ENCODE data around the gene ISG20L2.

GRCh38 chr1:156775799-156776198 lies 47.2 kb upstream of the ISG20L2 start:
- TF ChIP-seq POLR2A (IDR thresholded peaks at IDR 0.05) (no peak), CTCF (IDR thresholded peaks at IDR 0.05) (no peak), POLR2AphosphoS5 (IDR thresholded peaks at IDR 0.05) (no peak), EP300 (IDR thresholded peaks at IDR 0.05) (no peak)
